Measurements from ENCODE around the gene HHIP. TPM values are rescaled to one million over a fixed set of nuclear protein-coding genes. Genes with fewer than 3 reads are reported as not detected.

Gene HHIP
- total and polyA plus RNA-seq, 2 of the 13 experiments (the other 11 are each of a cell fraction or from before 2014, with no cell fraction given) = not detected

- CTCF ChIA-PET (ENCODE audit: low intra/inter-chr PET ratio, low total read pairs) = no interaction called here
- ATAC-seq = no peak
Observed at GRCh38 chr4:144653781-144654545, 8.0 kb downstream of the HHIP start.

More at GRCh38 chr4:144653781-144654545, 8.0 kb downstream of the HHIP start:
- Histone ChIP-seq H3K9ac (ENCODE audit: insufficient read depth, low read depth, low read length) (no peak overlapping the region), H2AFZ (ENCODE audit: low read length) (no peak overlapping the region), H3K9me3 (ENCODE audit: low read length) (no peaks in the 10 kb centered on the region), H3K4me2 (ENCODE audit: low read depth, low read length) (no peak overlapping the region), H3K4me3 (replicated peaks in 1 of 3; ENCODE audit: insufficient read depth in 1 of 3, low read depth in 2 of 3, low read length in 3 of 3) (no peak overlapping the region), H3K4me1 (ENCODE audit: insufficient read depth, low read length) (no peaks in the 10 kb centered on the region), H3K79me2 (ENCODE audit: insufficient read depth, low read length) (no peaks in the 10 kb centered on the region), H4K20me1 (ENCODE audit: insufficient read depth, low read length) (no peaks in the 10 kb centered on the region), H3K27me3 (ENCODE audit: control insufficient read depth in 1 of 2, insufficient read depth in 2 of 2, low read length in 2 of 2) (no peaks in the 10 kb centered on the region), H3K36me3 (replicated peaks in 1 of 2; ENCODE audit: control insufficient read depth in 1 of 2, insufficient read depth in 2 of 2, low read length in 2 of 2) (no peaks in the 10 kb centered on the region), H3K27ac (ENCODE audit: extremely low read length, insufficient read depth, low read length) (no peak overlapping the region)
- WGBS (ENCODE audit: low lambda C conversion rate) = 6% methylated on average over 4 of the region's 4 CpGs
- no peak for DNase-seq (ENCODE audit: low spot score)
- intact Hi-C loops (cut with micrococcal nuclease; ENCODE audit: unreplicated experiment) = no loop called here
- in situ Hi-C loops (cut with HindIII; ENCODE audit: extremely low pct_ligation_motif_present, low pct_unique_long_range_greater_than_20kb) = no loop called here
- POLR2A ChIA-PET = no interaction called here
- no peak for FAIRE-seq
- BruUV-seq (replicated peaks) = no TSS peak
- TF ChIP-seq CREBL2 (CRISPR knock-in tag; IDR thresholded peaks at IDR 0.05; ENCODE audit: borderline replicate concordance) = no peak
- TF ChIP-seq ZNF615 (CRISPR knock-in tag; IDR thresholded peaks at IDR 0.05; ENCODE audit: borderline replicate concordance) = no peak
- TF ChIP-seq ZSCAN9 (CRISPR knock-in tag; IDR thresholded peaks at IDR 0.05; ENCODE audit: borderline replicate concordance) = no peak
- TF ChIP-seq KDM1A (CRISPR knock-in tag; IDR thresholded peaks at IDR 0.05) = no peak
- no peak for TF ChIP-seq ATF7 (IDR thresholded peaks at IDR 0.05)
- TF ChIP-seq ATF7 (CRISPR knock-in tag; IDR thresholded peaks at IDR 0.05) = no peak
- TF ChIP-seq SCMH1 (CRISPR knock-in tag; IDR thresholded peaks at IDR 0.05; ENCODE audit: borderline replicate concordance) = no peak
- no peak for TF ChIP-seq ZNF564 (CRISPR knock-in tag; IDR thresholded peaks at IDR 0.05)
- TF ChIP-seq ETS1 (CRISPR knock-in tag; IDR thresholded peaks at IDR 0.05) = no peak
- no peak for TF ChIP-seq MTA3 (CRISPR knock-in tag; IDR thresholded peaks at IDR 0.05)
- no peak for TF ChIP-seq ZBTB2 (CRISPR knock-in tag; IDR thresholded peaks at IDR 0.05; ENCODE audit: low read depth)
- TF ChIP-seq ZBED4 (CRISPR knock-in tag; IDR thresholded peaks at IDR 0.05; ENCODE audit: borderline replicate concordance) = no peak
- no peak for TF ChIP-seq HOXA5 (CRISPR knock-in tag; IDR thresholded peaks at IDR 0.05)

Measured in HepG2 (cell line).